CD14-positive monocyte (primary cell): ENCODE measurements around the gene SRGAP1. TPM values are rescaled to one million over a fixed set of nuclear protein-coding genes. Genes with fewer than 3 reads are reported as not detected.

Experiments used
- DNase-seq, 3 donors: peaks; one replicate each; pipeline ENCODE4 v3.0.0-alpha.2; 2011 to 2022
- H2AFZ ChIP-seq: 2 replicates; pipeline ENCODE4 v1.6.0; 2012; ENCODE audit warnings: mild to moderate bottlenecking, low read depth, low read length, inconsistent platforms; ENCODE audit not compliant: insufficient read depth, poor library complexity, severe bottlenecking
- H3K27ac ChIP-seq, 2 donors: 1 replicate in 1 of 2; 2 replicates in 1 of 2; pipeline ENCODE4 v1.5.1; 2012 to 2013; ENCODE audit warnings: low read length in 2 of 2, control low read depth in 1 of 2, inconsistent platforms in 1 of 2, low read depth in 1 of 2, mild to moderate bottlenecking in 1 of 2
- H3K27me3 ChIP-seq, 2 donors: one replicate each; pipeline versions ENCODE4 v1.6.0 to v1.6.1; 2011 to 2013; ENCODE audit warnings: low read length in 2 of 2; ENCODE audit not compliant: control insufficient read depth in 2 of 2, insufficient read depth in 2 of 2
- H3K36me3 ChIP-seq, 2 donors: replicated peaks in 1 of 2; 1 replicate in 1 of 2; 2 replicates in 1 of 2; pipeline versions ENCODE4 v1.5.1 to v1.6.1; 2012 to 2013; ENCODE audit warnings: low read length in 2 of 2, control low read depth in 1 of 2, inconsistent platforms in 1 of 2, mild to moderate bottlenecking in 1 of 2; ENCODE audit not compliant: insufficient read depth in 2 of 2, control insufficient read depth in 1 of 2
- H3K4me1 ChIP-seq, 2 donors: 1 replicate in 1 of 2; 2 replicates in 1 of 2; pipeline versions ENCODE4 v1.5.1 to v1.6.1; 2012 to 2013; ENCODE audit warnings: low read length in 2 of 2, control low read depth in 1 of 2, inconsistent platforms in 1 of 2, mild to moderate bottlenecking in 1 of 2, moderate library complexity in 1 of 2; ENCODE audit not compliant: insufficient read depth in 2 of 2, control insufficient read depth in 1 of 2
- H3K4me2 ChIP-seq: replicated peaks from 2 replicates; pipeline ENCODE3; 2012; ENCODE audit warnings: low read length, moderate library complexity, mild to moderate bottlenecking; ENCODE audit not compliant: poor library complexity, severe bottlenecking; ENCODE audit errors: extremely low read depth
- H3K4me3 ChIP-seq, 3 experiments: fragments of 200-600 bp in 1 of 3; sonication (generic) in 1 of 3; replicated peaks in 1 of 3; 1 replicate in 2 of 3; 2 replicates in 1 of 3; pipeline ENCODE4 v1.5.1; 2011 to 2013; ENCODE audit warnings: low read length in 3 of 3, mild to moderate bottlenecking in 3 of 3, control low read depth in 2 of 3, low read depth in 2 of 3, inconsistent platforms in 1 of 3, moderate library complexity in 1 of 3
- H3K79me2 ChIP-seq: 2 replicates; pipeline ENCODE4 v1.6.0; 2012; ENCODE audit warnings: mild to moderate bottlenecking, control low read depth, inconsistent platforms, low read length, moderate library complexity; ENCODE audit not compliant: insufficient read depth
- H3K9ac ChIP-seq: 2 replicates; pipeline ENCODE4 v1.6.0; 2017; ENCODE audit warnings: low read length, mild to moderate bottlenecking; ENCODE audit not compliant: insufficient read depth, poor library complexity, severe bottlenecking
- H3K9me3 ChIP-seq, 2 donors: replicated peaks in 1 of 2; 1 replicate in 1 of 2; 2 replicates in 1 of 2; pipeline versions ENCODE4 v1.5.1 to v1.6.1; 2012 to 2013; ENCODE audit warnings: low read length in 2 of 2, control low read depth in 1 of 2; ENCODE audit not compliant: control insufficient read depth in 1 of 2, insufficient read depth in 1 of 2
- H4K20me1 ChIP-seq: 2 replicates; pipeline ENCODE4 v1.6.0; 2012; ENCODE audit warnings: mild to moderate bottlenecking, low read length, control low read depth, moderate library complexity; ENCODE audit not compliant: insufficient read depth
- H3K27ac Mint-ChIP-seq, 7 donors: one replicate each; pipeline ENCODE4 v1.8.0; 2020; ENCODE audit warnings: mild to moderate bottlenecking in 7 of 7, mixed read lengths in 7 of 7, moderate library complexity in 6 of 7, inconsistent platforms in 2 of 7
- H3K27me3 Mint-ChIP-seq, 3 donors: one replicate each; pipeline ENCODE4 v1.8.0; 2021 to 2022; ENCODE audit warnings: low read depth in 3 of 3, mild to moderate bottlenecking in 3 of 3, mixed read lengths in 3 of 3, moderate library complexity in 3 of 3, inconsistent platforms in 1 of 3
- H3K36me3 Mint-ChIP-seq, 2 donors: one replicate each; pipeline ENCODE4 v1.8.0; 2020; ENCODE audit warnings: mixed read lengths in 2 of 2, inconsistent platforms in 1 of 2, mild to moderate bottlenecking in 1 of 2
- H3K4me1 Mint-ChIP-seq: one replicate; pipeline ENCODE4 v1.8.0; 2020; ENCODE audit warnings: mild to moderate bottlenecking, mixed read lengths
- H3K4me3 Mint-ChIP-seq, 2 donors: one replicate each; pipeline ENCODE4 v1.8.0; 2020; ENCODE audit warnings: mild to moderate bottlenecking in 2 of 2, mixed read lengths in 2 of 2, moderate library complexity in 1 of 2
- H3K9me3 Mint-ChIP-seq, 7 donors: one replicate each; pipeline ENCODE4 v1.8.0; 2020 to 2022; ENCODE audit warnings: mixed read lengths in 7 of 7, mild to moderate bottlenecking in 6 of 7, moderate library complexity in 6 of 7, inconsistent platforms in 2 of 7
- WGBS: methylation state at CpG from one replicate; pipeline ENCODE4 v1.1.5; 2013; ENCODE audit warnings: missing lambda C conversion rate; ENCODE audit not compliant: insufficient coverage; 5-methylcytosine and 5-hydroxymethylcytosine counted together
- intact Hi-C, 2 donors: fragments of 100-400 bp; cut with micrococcal nuclease; formaldehyde crosslinking; loops; one replicate each; pipeline versions ENCODE4 v1.15.0 to v1.15.1; 2023
- polyA plus RNA-seq, 3 donors: library from polyadenylated mRNA; depleted of rRNA in 1 of 3; unstranded in 2 of 3; stranded (reverse) in 1 of 3; fragments of 300-500 nt in 2 of 3; fragments of >200 nt in 1 of 3; fragmentation: Illumina TruSeq in 2 of 3; gene quantifications; 1 replicate in 2 of 3; 2 replicates in 1 of 3; pipeline ENCODE4 v1.2.3, GENCODE V29; 2012 to 2021
- TF ChIP-seq, protein P1 (sequence below): fragments of 200-600 bp; IDR thresholded peaks from one replicate; pipeline ENCODE4 v1.8.0; 2022; ENCODE audit warnings: antibody characterized with exemption, mild to moderate bottlenecking

The SRGAP1 gene
- polyA plus RNA-seq, 3 donors: 0.05 to 0.52 (median 0.07) TPM

DNA sequence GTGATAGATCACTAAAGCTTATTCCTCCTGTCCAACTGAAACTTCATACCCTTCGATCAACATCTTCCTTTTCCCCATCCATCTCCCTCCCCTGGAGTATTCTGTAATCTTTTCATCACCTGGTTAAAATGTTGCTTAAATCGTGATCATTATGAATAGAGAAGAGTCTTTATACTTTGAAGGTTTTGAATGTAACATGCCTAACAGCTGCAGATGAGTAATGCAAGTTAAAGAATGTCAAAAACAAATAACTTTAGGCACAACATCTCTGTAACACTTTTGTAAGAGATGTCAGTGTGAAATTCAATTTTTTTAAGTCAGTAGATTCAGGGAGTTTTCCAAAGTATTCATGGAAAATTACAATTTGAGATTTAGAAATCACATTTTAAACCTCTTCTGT, 39.8 kb upstream of the SRGAP1 start:
- no CpG with 5 or more reads among the region's 2 CpGs for WGBS

DNA sequence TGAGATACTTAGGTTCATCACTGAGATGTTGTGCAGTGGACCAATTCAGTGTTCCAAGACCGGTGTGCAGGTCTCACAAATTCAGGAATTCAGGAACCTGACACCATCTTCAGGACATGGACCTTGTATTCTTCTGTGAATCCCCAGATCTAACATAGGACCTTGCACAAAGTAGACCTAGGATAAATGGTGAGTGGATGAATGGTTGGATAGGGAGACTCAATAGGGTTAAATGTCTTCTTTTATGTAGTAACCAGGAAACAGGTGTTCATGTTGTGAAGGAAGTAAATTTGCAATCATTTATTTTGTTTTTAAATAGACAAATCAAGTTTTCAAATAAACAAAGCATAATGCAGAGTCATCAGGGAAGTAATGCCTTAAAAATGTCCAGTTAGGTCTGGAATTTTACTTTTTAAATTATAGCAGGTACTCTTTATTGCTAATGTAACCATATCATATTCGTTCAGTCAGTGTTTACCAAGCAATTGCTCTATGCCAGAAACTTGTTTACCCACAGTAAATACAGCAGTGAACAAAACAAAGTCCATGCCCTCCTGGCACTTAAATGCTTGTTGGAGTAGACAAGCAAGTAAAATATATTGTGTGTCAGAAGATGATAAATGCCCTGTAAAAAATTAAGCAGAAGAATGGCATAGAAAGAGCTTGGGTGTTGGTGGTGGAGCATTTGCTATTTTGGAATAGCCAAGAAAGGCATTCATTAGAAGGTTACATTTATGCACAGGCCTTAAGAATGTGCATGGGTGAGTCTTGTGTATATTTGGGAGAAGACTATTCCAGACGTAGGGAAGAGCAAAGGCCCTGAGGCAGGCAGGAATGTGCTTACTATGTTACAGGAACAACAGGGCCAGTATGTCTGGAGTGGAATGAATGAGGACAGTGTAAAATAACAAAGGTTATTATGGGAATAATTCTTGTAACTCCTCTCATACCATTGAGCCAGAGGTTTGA, 38.5 kb upstream of the SRGAP1 start:
- no peak overlapping the region for H3K4me3 Mint-ChIP-seq
- Histone ChIP-seq H4K20me1 (no peaks in the 10 kb centered on the region), H3K36me3 (peaks cover 0 to 13% of the 10 kb centered on the region in 2 donors), H2AFZ (no peak overlapping the region), H3K27me3 (no peaks in the 10 kb centered on the region), H3K9me3 (no peaks in the 10 kb centered on the region), H3K4me3 (no peak overlapping the region), H3K4me2 (no peak overlapping the region), H3K79me2 (no peaks in the 10 kb centered on the region), H3K27ac (no peak overlapping the region), H3K4me1 (no peaks in the 10 kb centered on the region), H3K9ac (no peak overlapping the region)
- WGBS: 93% methylated on average over 2 of the region's 3 CpGs
- H3K27ac Mint-ChIP-seq: no peak overlapping the region
- no peaks in the 10 kb centered on the region for H3K9me3 Mint-ChIP-seq
- no peak for DNase-seq
- H3K36me3 Mint-ChIP-seq: peaks cover 5 to 9% of the 10 kb centered on the region in 2 donors
- intact Hi-C loops: loop anchor here in 1 of 2 donors (10.0 kb wide), 1 partner anchor 141 kb away; the partner anchor contains the start of gene DPY19L2
- TF ChIP-seq, protein P1, sequence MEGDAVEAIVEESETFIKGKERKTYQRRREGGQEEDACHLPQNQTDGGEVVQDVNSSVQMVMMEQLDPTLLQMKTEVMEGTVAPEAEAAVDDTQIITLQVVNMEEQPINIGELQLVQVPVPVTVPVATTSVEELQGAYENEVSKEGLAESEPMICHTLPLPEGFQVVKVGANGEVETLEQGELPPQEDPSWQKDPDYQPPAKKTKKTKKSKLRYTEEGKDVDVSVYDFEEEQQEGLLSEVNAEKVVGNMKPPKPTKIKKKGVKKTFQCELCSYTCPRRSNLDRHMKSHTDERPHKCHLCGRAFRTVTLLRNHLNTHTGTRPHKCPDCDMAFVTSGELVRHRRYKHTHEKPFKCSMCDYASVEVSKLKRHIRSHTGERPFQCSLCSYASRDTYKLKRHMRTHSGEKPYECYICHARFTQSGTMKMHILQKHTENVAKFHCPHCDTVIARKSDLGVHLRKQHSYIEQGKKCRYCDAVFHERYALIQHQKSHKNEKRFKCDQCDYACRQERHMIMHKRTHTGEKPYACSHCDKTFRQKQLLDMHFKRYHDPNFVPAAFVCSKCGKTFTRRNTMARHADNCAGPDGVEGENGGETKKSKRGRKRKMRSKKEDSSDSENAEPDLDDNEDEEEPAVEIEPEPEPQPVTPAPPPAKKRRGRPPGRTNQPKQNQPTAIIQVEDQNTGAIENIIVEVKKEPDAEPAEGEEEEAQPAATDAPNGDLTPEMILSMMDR: no peak
- no peaks in the 10 kb centered on the region for H3K27me3 Mint-ChIP-seq
- no peaks in the 10 kb centered on the region for H3K4me1 Mint-ChIP-seq

More for the DNA sequence above, 39.8 kb upstream of the SRGAP1 start:
- H3K9ac ChIP-seq: no peak overlapping the region
- no peaks in the 10 kb centered on the region for H3K27me3 ChIP-seq
- DNase-seq: no peak
- H3K27ac Mint-ChIP-seq: no peak overlapping the region
- H3K4me1 ChIP-seq: no peaks in the 10 kb centered on the region
- H3K9me3 Mint-ChIP-seq: no peaks in the 10 kb centered on the region
- H4K20me1 ChIP-seq: no peaks in the 10 kb centered on the region
- H3K36me3 Mint-ChIP-seq: peaks cover 5 to 8% of the 10 kb centered on the region in 2 donors
- no peaks in the 10 kb centered on the region for H3K27me3 Mint-ChIP-seq
- H3K4me3 Mint-ChIP-seq: no peak overlapping the region
- H3K27ac ChIP-seq: no peak overlapping the region
- H3K4me2 ChIP-seq: no peak overlapping the region
- peaks cover 0 to 13% of the 10 kb centered on the region in 2 donors for H3K36me3 ChIP-seq
- no peaks in the 10 kb centered on the region for H3K4me1 Mint-ChIP-seq
- no peak overlapping the region for H2AFZ ChIP-seq
- TF ChIP-seq, protein P1: no peak
- intact Hi-C loops: loop anchor here in 1 of 2 donors (10.0 kb wide), 1 partner anchor 140 kb away; the partner anchor contains the start of gene DPY19L2
- no peaks in the 10 kb centered on the region for H3K9me3 ChIP-seq
- H3K79me2 ChIP-seq: no peaks in the 10 kb centered on the region
- no peak overlapping the region for H3K4me3 ChIP-seq
